ENCODE data around the gene HRH2. TPM values are rescaled to one million over a fixed set of nuclear protein-coding genes. Genes with fewer than 3 reads are reported as not detected.

The HRH2 gene
- total and polyA plus RNA-seq, 9 of the 15 experiments (the other 6 are each of a cell fraction or from before 2014, with no cell fraction given), result 0.04 TPM; not detected in 8

DNA sequence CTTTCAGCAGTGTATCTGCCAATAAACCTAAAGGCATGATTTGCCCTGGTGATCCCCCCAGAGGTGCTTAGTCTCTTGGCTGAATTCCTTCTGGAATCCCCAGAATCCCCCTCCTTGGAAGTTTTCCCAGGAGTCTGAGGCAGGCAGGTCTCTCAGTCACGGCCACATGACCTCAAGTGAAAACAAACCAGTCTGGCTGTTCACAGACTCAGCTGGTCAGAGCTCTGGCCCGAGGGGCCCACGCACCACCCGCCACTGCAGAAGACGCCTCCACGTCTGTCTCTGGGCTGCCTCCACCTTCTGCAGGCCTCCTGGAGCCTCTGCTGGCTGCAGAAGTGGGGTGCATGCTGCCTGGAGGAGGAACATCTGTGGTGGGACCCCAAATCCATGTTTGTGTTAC, 52.5 kb downstream of the HRH2 start (continued):
- no peak for TF ChIP-seq E2F4 (CRISPR knock-in tag; IDR thresholded peaks at IDR 0.05; ENCODE audit: low read depth)
- TF ChIP-seq, protein P1, sequence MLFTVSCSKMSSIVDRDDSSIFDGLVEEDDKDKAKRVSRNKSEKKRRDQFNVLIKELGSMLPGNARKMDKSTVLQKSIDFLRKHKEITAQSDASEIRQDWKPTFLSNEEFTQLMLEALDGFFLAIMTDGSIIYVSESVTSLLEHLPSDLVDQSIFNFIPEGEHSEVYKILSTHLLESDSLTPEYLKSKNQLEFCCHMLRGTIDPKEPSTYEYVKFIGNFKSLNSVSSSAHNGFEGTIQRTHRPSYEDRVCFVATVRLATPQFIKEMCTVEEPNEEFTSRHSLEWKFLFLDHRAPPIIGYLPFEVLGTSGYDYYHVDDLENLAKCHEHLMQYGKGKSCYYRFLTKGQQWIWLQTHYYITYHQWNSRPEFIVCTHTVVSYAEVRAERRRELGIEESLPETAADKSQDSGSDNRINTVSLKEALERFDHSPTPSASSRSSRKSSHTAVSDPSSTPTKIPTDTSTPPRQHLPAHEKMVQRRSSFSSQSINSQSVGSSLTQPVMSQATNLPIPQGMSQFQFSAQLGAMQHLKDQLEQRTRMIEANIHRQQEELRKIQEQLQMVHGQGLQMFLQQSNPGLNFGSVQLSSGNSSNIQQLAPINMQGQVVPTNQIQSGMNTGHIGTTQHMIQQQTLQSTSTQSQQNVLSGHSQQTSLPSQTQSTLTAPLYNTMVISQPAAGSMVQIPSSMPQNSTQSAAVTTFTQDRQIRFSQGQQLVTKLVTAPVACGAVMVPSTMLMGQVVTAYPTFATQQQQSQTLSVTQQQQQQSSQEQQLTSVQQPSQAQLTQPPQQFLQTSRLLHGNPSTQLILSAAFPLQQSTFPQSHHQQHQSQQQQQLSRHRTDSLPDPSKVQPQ (CRISPR knock-in tag; IDR thresholded peaks at IDR 0.05; ENCODE audit: borderline replicate concordance), result no peak

DNA sequence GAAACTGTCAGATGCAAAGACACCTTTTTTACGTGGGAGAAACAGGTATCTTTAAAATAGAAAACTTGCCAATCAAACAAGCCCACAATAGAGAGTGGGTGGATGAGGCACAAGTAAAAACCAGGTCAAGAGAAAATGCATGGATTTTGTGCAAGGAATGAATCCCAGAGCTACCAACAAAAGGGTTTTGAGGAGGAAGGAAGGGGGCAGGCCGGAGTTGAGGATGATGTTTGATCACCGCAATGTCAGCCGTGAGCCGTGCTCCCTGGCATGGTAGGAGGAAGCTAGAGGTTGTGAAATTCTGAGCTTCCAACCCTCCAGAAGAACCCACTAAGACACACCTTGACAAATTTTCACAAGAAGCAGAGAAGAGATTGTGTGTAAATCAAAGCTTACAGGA, 53.2 kb downstream of the HRH2 start:
- DNase-seq (ENCODE audit: extremely low read depth in 1 of 4, low spot score in 3 of 4) (no peak), ATAC-seq (no peak), FAIRE-seq (no peak)
- 2% methylated on average over 5 of the region's 5 CpGs for WGBS (ENCODE audit: insufficient coverage, low coverage, missing lambda C conversion rate)
- H3K4me3 ChIP-seq, result no peak overlapping the region
- no peaks in the 10 kb centered on the region for H3K9me1 ChIP-seq (ENCODE audit: control insufficient read depth, insufficient read depth, low read length)
- H2AFZ ChIP-seq (ENCODE audit: low read depth, low read length), result no peak overlapping the region
- H4K20me1 ChIP-seq (replicated peaks; ENCODE audit: control insufficient read depth, insufficient read depth, low read length), result no peaks in the 10 kb centered on the region; the same call in 1 of the 2 replicates
- no peaks in the 10 kb centered on the region for H3K36me3 ChIP-seq (ENCODE audit: control insufficient read depth, insufficient read depth, low read length)
- BruUV-seq (replicated peaks), result no TSS peak
- H3K4me2 ChIP-seq (ENCODE audit: insufficient read depth, low read length), result no peak overlapping the region
- no peak overlapping the region for H3K9ac ChIP-seq (ENCODE audit: insufficient read depth in 1 of 2, low read depth in 2 of 2, low read length in 2 of 2)
- CTCF ChIA-PET (ENCODE audit: low intra/inter-chr PET ratio), result no interaction called here
- H3K79me2 ChIP-seq (ENCODE audit: control insufficient read depth, insufficient read depth, low read length), result no peaks in the 10 kb centered on the region
- intact Hi-C loops (cut with micrococcal nuclease) (no loop called here), in situ Hi-C loops (cut with MboI) (no loop called here)
- H3K4me1 ChIP-seq (replicated peaks in 1 of 2; ENCODE audit: control insufficient read depth in 2 of 2, insufficient read depth in 2 of 2, low read length in 2 of 2), result no peaks in the 10 kb centered on the region
- H3K27me3 ChIP-seq (ENCODE audit: control insufficient read depth in 2 of 2, insufficient read depth in 2 of 2, low read length in 2 of 2), result peaks cover 9 to 68% of the 10 kb centered on the region in 2 experiments
- no peak overlapping the region for H3K27ac ChIP-seq (ENCODE audit: extremely low read depth, low read depth, low read length)
- POLR2A ChIA-PET, result interaction anchor here (0.6 kb wide), 1 partner anchor 99 kb away, joined by 4 read pairs; no protein-coding TSS in a partner anchor
- no peaks in the 10 kb centered on the region for H3K9me3 ChIP-seq (replicated peaks; ENCODE audit: control insufficient read depth, insufficient read depth, low read depth, low read length)
- no peak for TF ChIP-seq C11orf30 (IDR thresholded peaks at IDR 0.05; ENCODE audit: low read depth)
- TF ChIP-seq HEY1 (CRISPR knock-in tag; IDR thresholded peaks at IDR 0.05; ENCODE audit: borderline replicate concordance), result no peak
- no peak for TF ChIP-seq ZNF395 (CRISPR knock-in tag; IDR thresholded peaks at IDR 0.05)
- TF ChIP-seq RFX1 (IDR thresholded peaks at IDR 0.05), result no peak
- no peak for TF ChIP-seq RNF2 (IDR thresholded peaks at IDR 0.05)
- no peak for TF ChIP-seq FOXP4 (CRISPR knock-in tag; IDR thresholded peaks at IDR 0.05; ENCODE audit: borderline replicate concordance)
- TF ChIP-seq, protein P2, sequence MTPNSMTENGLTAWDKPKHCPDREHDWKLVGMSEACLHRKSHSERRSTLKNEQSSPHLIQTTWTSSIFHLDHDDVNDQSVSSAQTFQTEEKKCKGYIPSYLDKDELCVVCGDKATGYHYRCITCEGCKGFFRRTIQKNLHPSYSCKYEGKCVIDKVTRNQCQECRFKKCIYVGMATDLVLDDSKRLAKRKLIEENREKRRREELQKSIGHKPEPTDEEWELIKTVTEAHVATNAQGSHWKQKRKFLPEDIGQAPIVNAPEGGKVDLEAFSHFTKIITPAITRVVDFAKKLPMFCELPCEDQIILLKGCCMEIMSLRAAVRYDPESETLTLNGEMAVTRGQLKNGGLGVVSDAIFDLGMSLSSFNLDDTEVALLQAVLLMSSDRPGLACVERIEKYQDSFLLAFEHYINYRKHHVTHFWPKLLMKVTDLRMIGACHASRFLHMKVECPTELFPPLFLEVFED (CRISPR knock-in tag; conservative IDR thresholded peaks at IDR 0.05), result no peak
- no peak for TF ChIP-seq ZBTB1 (CRISPR knock-in tag; IDR thresholded peaks at IDR 0.05; ENCODE audit: borderline replicate concordance, low read depth)
- TF ChIP-seq POLR2AphosphoS5 (IDR thresholded peaks at IDR 0.05; ENCODE audit: control insufficient read depth, insufficient read depth, low read depth, low read length), result no peak
- no peak for TF ChIP-seq TCF3 (CRISPR knock-in tag; IDR thresholded peaks at IDR 0.05)
